ENCODE measurements around the gene FLT3.
A peak's percentile ranks its signal among the peaks of the same experiment; 100 is the strongest.

Gene FLT3

DNA sequence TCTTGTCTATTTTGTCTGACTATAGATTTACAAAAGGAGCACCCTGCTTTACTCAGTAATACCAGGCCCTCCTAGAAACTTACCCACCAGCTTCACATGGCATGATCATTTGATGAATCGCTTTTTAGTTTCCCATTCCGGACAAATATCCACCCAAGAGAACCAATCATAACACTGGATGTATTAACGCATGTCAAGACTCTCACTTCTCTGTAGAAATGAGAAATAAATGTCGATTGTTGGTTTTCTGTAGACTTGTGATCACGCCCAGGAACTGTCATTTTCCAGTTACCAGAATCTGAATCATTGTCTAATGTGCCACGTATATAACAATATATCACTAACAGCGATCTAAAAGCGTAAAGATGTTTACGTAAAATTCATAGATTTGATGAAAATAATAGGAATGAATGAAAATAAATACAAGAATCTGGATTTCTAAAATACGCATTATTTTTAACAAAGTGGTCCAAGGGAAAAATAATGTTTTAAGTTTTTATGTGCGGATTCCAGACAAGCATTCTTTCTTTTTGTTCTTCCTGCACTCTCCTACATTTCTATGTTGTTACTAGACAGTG is 145.3 kb downstream of the FLT3 start:
- Histone ChIP-seq H2AFZ (ENCODE audit: low read length) (no peak overlapping the region), H3K9me2 (replicated peaks; ENCODE audit: insufficient read depth, low read length) (no peaks in the 10 kb centered on the region), H3K4me2 (ENCODE audit: low read depth, low read length) (no peak overlapping the region), H3F3A (ENCODE audit: insufficient read depth, low read length) (no peaks in the 10 kb centered on the region), H3K36me3 (replicated peaks; ENCODE audit: insufficient read depth, low read length) (no peaks in the 10 kb centered on the region), H4K20me1 (ENCODE audit: insufficient read depth, low read length) (no peaks in the 10 kb centered on the region), H3K9me3 (replicated peaks; ENCODE audit: insufficient read depth, low read length) (no peaks in the 10 kb centered on the region), H3K4me1 (ENCODE audit: low read length) (no peaks in the 10 kb centered on the region), H3K27me3 (replicated peaks; ENCODE audit: insufficient read depth, low read length) (no peaks in the 10 kb centered on the region), H3K27ac (ENCODE audit: low read length) (no peak overlapping the region), H3K9ac (ENCODE audit: low read length) (no peak overlapping the region), H3K4me3 (ENCODE audit: low read length) (no peak overlapping the region), H3K79me2 (ENCODE audit: low read length) (no peaks in the 10 kb centered on the region)
- no peak for TF ChIP-seq EZH2 (optimal IDR thresholded peaks at IDR 0.05; ENCODE audit: low read depth, low read length)
- TF ChIP-seq, protein P1, sequence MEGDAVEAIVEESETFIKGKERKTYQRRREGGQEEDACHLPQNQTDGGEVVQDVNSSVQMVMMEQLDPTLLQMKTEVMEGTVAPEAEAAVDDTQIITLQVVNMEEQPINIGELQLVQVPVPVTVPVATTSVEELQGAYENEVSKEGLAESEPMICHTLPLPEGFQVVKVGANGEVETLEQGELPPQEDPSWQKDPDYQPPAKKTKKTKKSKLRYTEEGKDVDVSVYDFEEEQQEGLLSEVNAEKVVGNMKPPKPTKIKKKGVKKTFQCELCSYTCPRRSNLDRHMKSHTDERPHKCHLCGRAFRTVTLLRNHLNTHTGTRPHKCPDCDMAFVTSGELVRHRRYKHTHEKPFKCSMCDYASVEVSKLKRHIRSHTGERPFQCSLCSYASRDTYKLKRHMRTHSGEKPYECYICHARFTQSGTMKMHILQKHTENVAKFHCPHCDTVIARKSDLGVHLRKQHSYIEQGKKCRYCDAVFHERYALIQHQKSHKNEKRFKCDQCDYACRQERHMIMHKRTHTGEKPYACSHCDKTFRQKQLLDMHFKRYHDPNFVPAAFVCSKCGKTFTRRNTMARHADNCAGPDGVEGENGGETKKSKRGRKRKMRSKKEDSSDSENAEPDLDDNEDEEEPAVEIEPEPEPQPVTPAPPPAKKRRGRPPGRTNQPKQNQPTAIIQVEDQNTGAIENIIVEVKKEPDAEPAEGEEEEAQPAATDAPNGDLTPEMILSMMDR (IDR thresholded peaks at IDR 0.05; ENCODE audit: low read length): no peak
- no peak for TF ChIP-seq EZH2phosphoT487 (IDR thresholded peaks at IDR 0.05; ENCODE audit: low read length)
- no peak for DNase-seq

DNA sequence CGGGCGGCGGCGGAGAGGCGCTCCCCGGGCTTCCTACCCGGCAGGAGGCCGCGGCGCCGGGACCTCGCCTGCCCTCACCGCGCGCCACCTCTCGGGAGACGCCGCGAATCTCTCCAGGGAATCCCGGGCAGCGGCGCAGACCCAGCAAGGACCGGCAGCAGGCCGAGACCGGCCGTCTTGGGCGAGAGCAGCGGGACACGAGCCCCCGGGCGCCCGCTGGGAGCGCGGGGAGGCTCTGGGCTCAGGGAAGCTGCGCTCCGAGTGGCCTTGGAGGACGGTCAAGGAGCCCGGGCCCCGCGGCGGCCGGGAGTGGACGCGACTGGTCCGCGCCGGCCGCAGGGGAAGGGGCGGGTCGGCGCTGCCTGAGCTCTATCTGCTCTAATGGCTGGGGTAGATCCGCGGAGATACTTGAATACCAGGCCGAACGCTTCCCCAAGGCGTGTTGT is 145.9 kb downstream of the FLT3 start:
- no peak for TF ChIP-seq EZH2 (optimal IDR thresholded peaks at IDR 0.05; ENCODE audit: low read depth, low read length)
- TF ChIP-seq EZH2phosphoT487 (IDR thresholded peaks at IDR 0.05; ENCODE audit: low read length): no peak
- TF ChIP-seq, protein P1 (IDR thresholded peaks at IDR 0.05; ENCODE audit: low read length): no peak

DNA sequence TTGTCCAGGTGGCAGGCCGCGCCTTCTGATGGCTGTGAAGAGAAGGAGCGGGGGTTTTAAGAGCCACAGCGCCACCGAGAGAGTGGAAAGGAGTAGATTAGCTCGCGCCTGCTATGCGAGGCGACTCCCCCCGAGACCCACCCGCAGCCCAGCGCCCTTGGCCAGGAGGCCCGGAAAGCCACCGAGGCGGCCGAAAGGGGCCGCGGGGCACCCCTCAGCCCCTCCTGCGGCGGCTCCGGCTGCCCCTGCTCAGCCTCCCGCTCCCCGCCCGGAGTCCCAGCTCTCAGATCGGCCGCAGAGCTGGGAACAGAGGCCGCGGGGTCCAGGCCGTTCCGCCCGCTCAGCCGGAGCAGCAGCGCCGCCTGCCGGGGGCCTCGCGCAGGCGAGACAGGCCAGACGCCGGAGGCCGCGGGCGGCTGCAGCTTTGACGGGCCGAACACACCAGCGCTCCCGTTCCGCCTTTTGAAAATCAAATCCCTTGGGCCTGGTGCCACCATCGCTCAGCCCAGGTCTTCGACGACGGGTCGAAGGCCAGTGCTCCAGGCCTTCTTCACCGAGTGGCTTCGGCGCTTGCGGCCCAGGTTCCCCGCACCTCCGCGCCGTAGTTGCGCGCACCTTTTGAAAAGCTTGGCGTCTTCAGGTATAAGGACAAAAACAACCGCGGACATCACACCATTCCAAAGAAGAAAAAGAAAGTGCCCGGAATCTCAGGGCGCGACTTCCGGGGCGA is 146.5 kb downstream of the FLT3 start:
- no peaks in the 10 kb centered on the region for H3K9me3 ChIP-seq (replicated peaks; ENCODE audit: insufficient read depth, low read length)
- H2AFZ ChIP-seq (ENCODE audit: low read length): peak overlapping the region; percentile 87
- no peaks in the 10 kb centered on the region for H3F3A ChIP-seq (ENCODE audit: insufficient read depth, low read length)
- H3K9me2 ChIP-seq (replicated peaks; ENCODE audit: insufficient read depth, low read length): no peaks in the 10 kb centered on the region
- no peaks in the 10 kb centered on the region for H4K20me1 ChIP-seq (ENCODE audit: insufficient read depth, low read length)
- H3K36me3 ChIP-seq (replicated peaks; ENCODE audit: insufficient read depth, low read length): no peaks in the 10 kb centered on the region
- H3K4me1 ChIP-seq (ENCODE audit: low read length): no peaks in the 10 kb centered on the region
- no peaks in the 10 kb centered on the region for H3K79me2 ChIP-seq (ENCODE audit: low read length)
- no peak overlapping the region for H3K27ac ChIP-seq (ENCODE audit: low read length)
- H3K4me3 ChIP-seq (ENCODE audit: low read length): peak overlapping the region; percentile 64
- peak overlapping the region; percentile 72 for H3K4me2 ChIP-seq (ENCODE audit: low read depth, low read length)
- H3K9ac ChIP-seq (ENCODE audit: low read length): peak overlapping the region; percentile 23; the same call in 1 of the 2 replicates
- H3K27me3 ChIP-seq (replicated peaks; ENCODE audit: insufficient read depth, low read length): no peaks in the 10 kb centered on the region
- TF ChIP-seq EZH2 (optimal IDR thresholded peaks at IDR 0.05; ENCODE audit: low read depth, low read length): no peak
- TF ChIP-seq EZH2phosphoT487 (IDR thresholded peaks at IDR 0.05; ENCODE audit: low read length): no peak
- TF ChIP-seq, protein P1 (IDR thresholded peaks at IDR 0.05; ENCODE audit: low read length): peak; percentile 55
- DNase-seq: peak; percentile 59

More for the DNA sequence above, 145.9 kb downstream of the FLT3 start:
- no peaks in the 10 kb centered on the region for H3F3A ChIP-seq (ENCODE audit: insufficient read depth, low read length)
- no peaks in the 10 kb centered on the region for H3K9me3 ChIP-seq (replicated peaks; ENCODE audit: insufficient read depth, low read length)
- no peaks in the 10 kb centered on the region for H3K36me3 ChIP-seq (replicated peaks; ENCODE audit: insufficient read depth, low read length)
- H4K20me1 ChIP-seq (ENCODE audit: insufficient read depth, low read length): no peaks in the 10 kb centered on the region
- H3K4me2 ChIP-seq (ENCODE audit: low read depth, low read length): peak overlapping the region; percentile 72; the same call in 1 of the 2 replicates
- H2AFZ ChIP-seq (ENCODE audit: low read length): peak overlapping the region; percentile 87
- H3K79me2 ChIP-seq (ENCODE audit: low read length): no peaks in the 10 kb centered on the region
- H3K27me3 ChIP-seq (replicated peaks; ENCODE audit: insufficient read depth, low read length): no peaks in the 10 kb centered on the region
- H3K9me2 ChIP-seq (replicated peaks; ENCODE audit: insufficient read depth, low read length): no peaks in the 10 kb centered on the region
- peak overlapping the region; percentile 23; the same call in 1 of the 2 replicates for H3K9ac ChIP-seq (ENCODE audit: low read length)
- DNase-seq: no peak
- H3K4me1 ChIP-seq (ENCODE audit: low read length): no peaks in the 10 kb centered on the region
- no peak overlapping the region for H3K27ac ChIP-seq (ENCODE audit: low read length)
- H3K4me3 ChIP-seq (ENCODE audit: low read length): peak overlapping the region; percentile 64
